Fibroblast of skin of right biceps (primary cell): ENCODE data around the gene DLX3.

Experiments
- DNase-seq: peaks from one replicate; pipeline ENCODE4 v3.0.0-alpha.2; 2013

Gene DLX3

DNA sequence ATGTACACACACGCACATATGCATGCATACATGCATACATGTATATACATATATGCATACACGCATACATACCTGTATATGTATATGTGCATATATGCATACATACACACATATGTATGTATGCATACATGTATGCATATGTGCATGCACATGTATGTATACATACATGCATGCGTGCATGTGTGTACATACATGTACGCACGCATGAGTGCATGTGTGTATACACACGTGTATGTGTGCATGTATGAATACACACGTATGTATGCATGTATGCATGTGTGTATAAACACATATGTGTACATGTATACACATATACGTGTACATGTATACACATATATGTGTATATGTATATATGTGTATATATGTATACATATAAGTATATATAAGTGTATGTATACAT lies 28.5 kb upstream of the DLX3 start:
- no peak for DNase-seq

GRCh38 chr17:50022463-50023130 lies 27.6 kb upstream of the DLX3 start:
- DNase-seq, result no peak

DNA sequence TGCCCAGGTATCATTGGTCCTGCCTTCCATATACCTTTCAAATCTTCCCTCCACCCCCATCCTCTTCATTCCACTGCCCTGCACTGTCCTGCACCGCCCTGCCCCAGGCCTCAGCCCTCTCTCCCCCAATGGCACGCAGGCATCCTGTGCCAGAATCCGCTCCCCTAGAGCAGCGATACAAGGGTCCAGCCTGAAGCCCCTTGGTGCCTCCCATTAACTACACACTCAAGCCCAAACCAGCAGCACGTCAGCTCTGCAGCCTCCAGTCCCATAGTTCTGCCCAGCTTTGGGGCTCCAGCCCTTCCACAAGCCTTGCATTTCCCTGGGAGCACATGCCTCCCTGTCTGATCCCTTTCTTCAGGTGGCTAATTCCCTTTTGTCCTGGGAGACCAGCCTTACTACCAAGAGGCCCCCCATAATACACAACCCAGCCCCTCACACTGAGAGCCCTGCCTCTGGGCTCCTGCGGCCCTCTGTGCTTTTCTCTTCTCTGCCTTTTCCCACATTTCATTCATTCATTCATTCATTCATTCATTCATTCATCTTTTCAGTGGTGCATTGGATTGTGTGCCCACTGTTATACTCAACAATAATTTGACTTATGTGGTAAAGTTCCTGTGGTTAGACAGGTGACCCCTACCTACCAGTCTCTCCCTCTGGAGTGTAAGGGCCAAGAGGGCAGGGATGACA lies 26.8 kb upstream of the DLX3 start:
- DNase-seq, result no peak

DNA sequence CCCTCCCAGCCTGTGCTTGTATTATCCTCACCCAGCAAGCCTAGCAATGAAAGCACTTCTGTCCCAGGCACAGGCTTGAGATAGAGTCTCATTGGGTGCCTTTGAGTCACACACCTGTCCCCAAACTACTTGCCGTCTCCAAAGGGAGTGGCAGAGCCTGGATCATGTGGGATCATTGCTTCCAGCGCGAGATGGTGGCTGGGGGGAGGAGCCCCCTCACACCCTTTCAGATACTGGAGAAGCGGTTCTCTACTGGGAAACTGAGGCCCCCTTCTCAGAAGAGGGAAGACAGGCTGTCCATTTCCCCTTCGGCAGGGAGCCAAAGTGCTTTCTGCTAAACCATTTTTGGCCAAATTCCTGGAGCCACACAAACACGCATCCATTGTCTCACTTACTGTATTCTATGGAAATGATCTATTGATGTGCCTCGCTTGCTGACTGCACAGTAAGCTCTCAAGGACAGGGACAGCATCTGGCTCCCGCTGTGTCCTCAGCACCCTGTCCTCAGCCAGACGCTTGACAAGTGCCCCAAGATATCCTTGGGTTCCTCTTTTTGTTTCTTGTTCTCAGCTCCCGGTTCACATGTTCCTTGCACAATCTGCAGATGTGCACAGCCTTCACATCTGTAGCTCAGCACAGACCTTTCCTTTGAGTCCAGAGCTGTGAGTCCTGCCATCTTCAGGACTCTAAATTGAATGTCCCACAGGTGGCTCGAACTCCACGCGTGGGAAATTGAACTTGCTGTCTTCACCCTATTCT lies 26.0 kb upstream of the DLX3 start:
- no peak for DNase-seq

DNA sequence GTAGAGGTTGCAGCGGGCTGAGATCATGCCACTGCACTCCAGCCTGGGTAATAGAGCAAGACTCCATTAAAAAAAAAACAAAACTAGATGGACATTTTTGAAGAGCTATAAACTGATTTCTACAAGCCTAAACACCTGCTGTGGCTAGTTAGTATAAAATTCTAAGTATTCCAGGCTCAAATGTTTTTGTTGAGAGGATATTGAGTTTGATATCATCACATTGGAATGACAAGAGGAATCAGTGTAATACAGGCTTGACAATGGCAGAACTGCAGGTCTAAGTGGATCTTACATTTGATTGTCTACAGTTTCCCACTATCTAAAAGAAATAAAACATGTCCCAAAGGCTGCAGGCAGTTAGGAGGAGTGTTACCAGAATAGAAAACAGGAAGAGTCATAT lies 23.9 kb upstream of the DLX3 start:
- DNase-seq, result no peak

DNA sequence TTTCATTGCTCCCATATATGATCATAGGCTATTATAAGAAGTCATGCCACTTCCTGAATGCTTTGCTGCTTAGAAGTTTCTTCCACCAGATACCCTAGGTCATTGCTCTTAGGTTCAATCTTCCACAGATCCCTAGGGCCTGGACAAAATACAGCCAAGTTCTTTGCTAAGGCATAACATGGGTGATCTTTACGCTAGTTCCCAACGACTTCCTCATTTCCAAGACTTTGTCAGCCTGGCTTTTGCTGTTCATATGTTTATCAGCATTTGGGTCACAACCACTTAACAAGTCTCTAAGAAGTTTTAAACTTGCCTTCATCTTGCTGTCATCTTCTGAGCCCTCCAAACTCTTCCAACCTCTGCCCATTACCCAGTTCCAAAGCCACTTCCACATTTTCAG lies 20.1 kb upstream of the DLX3 start:
- no peak for DNase-seq

- no peak for DNase-seq
Measured at GRCh38 chr17:50014471-50015088, 19.6 kb upstream of the DLX3 start.

DNA sequence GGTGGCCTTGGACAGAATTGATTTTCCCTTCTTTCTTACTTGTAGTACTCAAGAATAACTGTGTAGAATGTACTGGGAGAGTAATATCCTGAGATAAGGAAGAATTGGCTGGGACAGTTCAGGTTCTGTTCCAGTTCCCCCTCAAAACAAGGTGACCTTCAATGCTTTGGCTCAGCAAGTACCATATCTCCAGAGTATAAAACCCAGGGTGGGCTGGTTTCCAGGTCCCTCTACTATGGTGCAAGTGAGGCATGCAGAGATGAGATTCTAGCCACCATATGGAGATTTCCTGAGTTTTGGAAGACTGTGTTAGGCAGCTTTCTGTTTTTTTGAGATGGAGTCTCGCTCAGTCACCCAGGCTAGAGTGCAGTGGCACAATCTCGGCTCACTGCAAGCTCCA lies 18.1 kb upstream of the DLX3 start:
- DNase-seq, result no peak

DNA sequence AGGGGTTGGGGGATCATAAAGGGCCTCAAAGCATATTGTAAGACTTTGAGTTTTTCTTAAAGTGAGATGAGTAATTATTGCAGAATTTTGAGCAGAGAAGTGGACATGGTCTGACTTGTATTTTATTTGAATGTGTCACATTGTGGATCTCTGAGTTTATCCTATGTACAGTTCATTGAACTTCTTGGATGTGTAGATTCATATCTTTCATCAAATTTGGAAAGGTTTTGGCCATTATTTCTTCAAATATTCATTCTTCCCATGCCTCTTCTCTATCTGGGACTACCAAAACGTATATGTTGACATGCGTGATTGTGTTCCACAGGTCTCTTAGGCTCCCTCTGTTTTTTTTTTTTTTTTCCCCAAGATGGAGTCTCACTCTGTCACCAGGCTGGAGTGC lies 14.3 kb upstream of the DLX3 start:
- DNase-seq, result no peak

DNA sequence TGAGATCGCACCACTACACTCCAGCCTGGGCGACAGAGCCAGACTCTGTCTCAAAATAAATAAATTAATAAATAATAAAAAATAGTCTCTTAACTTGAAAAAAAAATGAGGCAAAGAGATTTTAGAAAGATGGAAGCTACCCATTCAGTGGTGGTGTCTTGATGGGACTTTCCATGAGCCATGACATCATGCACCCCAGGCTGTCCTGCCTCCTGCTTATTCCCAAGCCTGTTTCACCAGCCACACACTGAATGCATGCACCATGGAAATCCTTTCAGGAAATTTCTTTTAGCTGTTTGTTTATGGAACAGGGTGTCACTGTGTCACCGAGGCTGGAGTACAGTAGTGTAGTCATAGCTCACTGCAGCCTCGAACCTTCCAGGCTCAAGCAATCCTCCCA lies 8.9 kb upstream of the DLX3 start:
- no peak for DNase-seq

- DNase-seq, result no peak
Measured at GRCh38 chr17:49998836-49999511, 4.0 kb upstream of the DLX3 start.

DNA sequence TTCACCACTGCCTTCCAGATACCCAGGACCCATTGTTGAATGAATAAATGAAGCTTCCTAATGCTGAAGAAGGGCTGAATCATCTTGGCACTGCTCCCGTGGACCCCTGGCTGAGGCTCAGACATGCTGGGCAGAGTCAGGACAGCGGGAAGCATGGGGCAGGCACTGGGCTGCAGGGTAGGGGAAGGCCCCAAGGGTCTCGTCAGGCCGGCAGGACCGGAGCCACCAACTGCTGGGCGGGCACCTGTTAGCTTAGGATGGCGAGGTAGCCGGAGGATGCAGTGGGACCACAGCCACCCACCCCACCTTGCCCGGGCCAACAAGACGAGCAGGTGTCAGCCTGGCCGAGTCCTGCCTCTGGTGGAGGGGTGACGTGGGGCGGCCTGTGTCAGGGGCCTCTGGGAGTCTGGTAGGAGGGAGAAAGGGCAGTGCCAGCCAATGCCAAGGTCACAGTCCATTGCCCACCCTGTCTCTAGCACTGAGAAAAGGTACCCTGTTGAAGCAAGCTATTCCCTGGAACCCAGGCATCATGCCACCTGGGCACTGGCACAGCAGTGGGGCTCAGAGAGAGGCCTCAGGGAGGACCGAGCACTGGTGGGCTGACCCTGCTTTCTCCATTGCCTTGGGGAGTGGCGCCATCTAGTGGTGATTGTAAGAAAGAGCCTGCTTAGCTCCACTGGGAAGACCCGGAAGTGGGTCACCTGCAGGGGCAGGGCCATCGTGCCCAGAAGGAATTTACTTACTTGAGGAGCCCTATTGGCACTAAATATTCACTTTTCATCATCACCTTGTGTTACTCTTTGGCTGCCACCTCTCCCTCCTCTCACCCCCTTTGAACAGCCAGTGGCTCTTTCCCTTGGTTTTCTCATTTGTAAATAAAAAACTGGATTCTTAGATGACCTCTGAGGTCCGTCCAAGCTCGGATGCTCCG lies 3.0 kb upstream of the DLX3 start:
- DNase-seq, result peak; percentile 80

DNA sequence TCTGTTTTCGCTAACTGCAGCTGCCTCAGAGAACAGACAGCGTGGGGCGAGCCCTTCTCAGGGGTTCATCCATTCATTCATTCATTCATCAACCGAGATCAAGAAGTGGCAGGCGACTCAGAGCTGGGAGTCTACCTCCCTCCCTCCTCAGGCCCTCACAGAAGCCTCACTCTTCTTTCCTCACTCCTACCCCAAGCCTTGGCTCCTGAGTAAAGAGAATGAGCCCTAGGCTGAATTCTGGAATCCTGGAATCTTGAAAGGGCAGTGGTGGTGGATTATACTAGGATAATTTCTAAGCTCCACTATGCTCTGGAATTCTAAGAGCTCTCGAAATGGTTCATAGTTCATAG lies 2.3 kb upstream of the DLX3 start:
- no peak for DNase-seq

- peak; percentile 23 for DNase-seq
Measured at GRCh38 chr17:49996495-49997300, 1.7 kb upstream of the DLX3 start.

GRCh38 chr17:49996121-49996494 lies 1.1 kb upstream of the DLX3 start:
- no peak for DNase-seq

- no peak for DNase-seq
Measured at GRCh38 chr17:49994085-49995054, 654 bp downstream of the DLX3 start.

DNA sequence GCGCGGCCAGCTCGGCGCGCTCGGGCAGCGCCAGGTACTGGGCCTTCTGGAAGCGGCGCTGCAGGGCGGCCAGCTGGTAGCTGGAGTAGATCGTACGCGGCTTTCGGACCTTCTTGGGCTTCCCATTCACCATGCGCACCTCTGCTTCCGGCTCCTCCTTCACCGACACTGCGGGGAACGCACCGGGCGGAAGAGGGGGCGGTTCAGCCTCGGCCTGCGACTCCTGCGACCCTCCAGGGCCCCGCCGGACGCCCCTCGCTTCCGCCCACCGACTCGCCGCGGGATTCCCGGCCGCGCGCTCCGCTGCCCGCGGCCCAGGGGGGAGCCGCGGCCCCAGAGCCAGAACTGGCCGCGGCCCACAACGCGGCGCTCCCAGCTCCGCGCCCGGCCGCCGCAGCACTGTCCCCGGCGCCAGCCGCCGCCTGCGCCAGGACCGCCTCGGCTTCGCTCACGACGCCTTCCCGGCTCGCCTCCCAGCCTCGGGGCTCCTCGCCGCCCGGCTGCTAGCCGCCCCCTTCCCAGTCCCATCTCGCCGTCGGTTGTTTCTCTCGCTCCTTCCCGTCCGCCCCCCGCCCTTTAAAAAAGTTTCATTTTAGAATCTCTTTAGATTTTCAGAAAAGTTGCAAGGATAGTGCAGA lies 1.5 kb downstream of the DLX3 start:
- DNase-seq, result no peak

DNA sequence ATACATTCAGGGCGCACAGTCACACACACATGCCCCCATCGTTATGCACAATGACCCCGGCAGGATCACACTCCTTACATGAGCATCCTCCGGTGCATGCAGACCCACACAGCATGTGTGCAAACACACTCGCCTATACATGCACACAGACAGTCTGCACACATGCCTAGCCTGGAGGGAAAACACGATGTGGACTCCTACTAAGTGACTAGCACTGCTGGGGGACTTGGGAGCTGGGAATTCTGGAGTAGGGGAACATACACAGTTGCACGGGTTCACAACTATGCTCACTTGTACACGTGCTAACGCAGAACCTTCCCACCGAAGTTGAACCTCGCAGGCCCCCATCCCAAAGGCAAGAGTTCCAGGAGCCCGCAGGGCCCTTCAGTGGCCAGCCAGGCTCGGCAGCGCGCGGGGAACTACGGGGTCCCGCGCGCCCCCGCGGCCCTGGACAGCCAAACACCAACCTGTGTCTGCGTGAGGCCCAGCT lies 2.0 kb downstream of the DLX3 start:
- no peak for DNase-seq

GRCh38 chr17:49992191-49992932 lies 2.7 kb downstream of the DLX3 start:
- DNase-seq, result no peak
